PC-9 (cell line): ENCODE results near the gene IGSF22.

Experiments
- EZH2 ChIP-seq: fragments of 200-600 bp; sonication (generic); IDR thresholded peaks from 2 replicates; pipeline ENCODE4 v1.8.0; 2017; ENCODE audit warnings: antibody characterized with exemption, low read depth
- TF ChIP-seq, protein P1 (sequence below): fragments of 200-600 bp; sonication (generic); conservative IDR thresholded peaks from 2 replicates; pipeline ENCODE4 v1.6.1; 2017; ENCODE audit warnings: mixed run types, antibody characterized with exemption, mild to moderate bottlenecking, moderate library complexity

GRCh38 chr11:18728658-18729057 is 2.7 kb upstream of the IGSF22 start:
- TF ChIP-seq EZH2 = no peak
- TF ChIP-seq, protein P1, sequence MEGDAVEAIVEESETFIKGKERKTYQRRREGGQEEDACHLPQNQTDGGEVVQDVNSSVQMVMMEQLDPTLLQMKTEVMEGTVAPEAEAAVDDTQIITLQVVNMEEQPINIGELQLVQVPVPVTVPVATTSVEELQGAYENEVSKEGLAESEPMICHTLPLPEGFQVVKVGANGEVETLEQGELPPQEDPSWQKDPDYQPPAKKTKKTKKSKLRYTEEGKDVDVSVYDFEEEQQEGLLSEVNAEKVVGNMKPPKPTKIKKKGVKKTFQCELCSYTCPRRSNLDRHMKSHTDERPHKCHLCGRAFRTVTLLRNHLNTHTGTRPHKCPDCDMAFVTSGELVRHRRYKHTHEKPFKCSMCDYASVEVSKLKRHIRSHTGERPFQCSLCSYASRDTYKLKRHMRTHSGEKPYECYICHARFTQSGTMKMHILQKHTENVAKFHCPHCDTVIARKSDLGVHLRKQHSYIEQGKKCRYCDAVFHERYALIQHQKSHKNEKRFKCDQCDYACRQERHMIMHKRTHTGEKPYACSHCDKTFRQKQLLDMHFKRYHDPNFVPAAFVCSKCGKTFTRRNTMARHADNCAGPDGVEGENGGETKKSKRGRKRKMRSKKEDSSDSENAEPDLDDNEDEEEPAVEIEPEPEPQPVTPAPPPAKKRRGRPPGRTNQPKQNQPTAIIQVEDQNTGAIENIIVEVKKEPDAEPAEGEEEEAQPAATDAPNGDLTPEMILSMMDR = no peak
